Keratinocyte (primary cell): ENCODE results near the gene SERPINA1. TPM values are rescaled to one million over a fixed set of nuclear protein-coding genes. Genes with fewer than 3 reads are reported as not detected.

ENCODE experiments used
- DNase-seq: peaks from one replicate; pipeline ENCODE4 v3.0.0-alpha.2; 2011; ENCODE audit warnings: low read depth, missing footprints, low spot score
- FAIRE-seq: peaks from 2 replicates; lab custom pipeline; 2011; peaks lifted over from hg19 to GRCh38; lab: Jason Lieb, UNC
- H2AFZ ChIP-seq: 2 replicates; pipeline ENCODE4 v1.6.0; 2012; ENCODE audit warnings: low read length, control low read depth, inconsistent platforms; ENCODE audit not compliant: control insufficient read depth
- H3K27ac ChIP-seq: 2 replicates; pipeline ENCODE4 v1.5.1; 2011; ENCODE audit warnings: low read length; ENCODE audit not compliant: control insufficient read depth, insufficient read depth
- H3K27me3 ChIP-seq: 3 replicates; pipeline ENCODE4 v1.6.0; 2011; ENCODE audit warnings: low read length; ENCODE audit not compliant: control insufficient read depth, insufficient read depth; ENCODE audit errors: extremely low read depth
- H3K36me3 ChIP-seq, 2 experiments: 2 replicates in 1 of 2; 3 replicates in 1 of 2; pipeline ENCODE4 v1.5.1; 2011; ENCODE audit warnings: low read length in 2 of 2, mild to moderate bottlenecking in 1 of 2; ENCODE audit not compliant: control insufficient read depth in 2 of 2, insufficient read depth in 2 of 2; ENCODE audit errors: extremely low read depth in 1 of 2
- H3K4me1 ChIP-seq: 3 replicates; pipeline ENCODE4 v1.5.1; 2011; ENCODE audit warnings: low read length; ENCODE audit not compliant: control insufficient read depth, insufficient read depth; ENCODE audit errors: extremely low read depth
- H3K4me2 ChIP-seq: 3 replicates; pipeline ENCODE4 v1.6.0; 2011; ENCODE audit warnings: low read depth, low read length; ENCODE audit not compliant: control insufficient read depth, insufficient read depth; ENCODE audit errors: extremely low read depth
- H3K4me3 ChIP-seq, 3 experiments: fragments of 200-600 bp in 1 of 3; sonication (generic) in 1 of 3; 2 replicates in 2 of 3; 3 replicates in 1 of 3; pipeline ENCODE4 v1.5.1; 2011 to 2016; ENCODE audit warnings: low read length in 3 of 3, mild to moderate bottlenecking in 3 of 3, control low read depth in 2 of 3, inconsistent platforms in 1 of 3, low read depth in 1 of 3, mixed read lengths in 1 of 3, mixed run types in 1 of 3, moderate library complexity in 1 of 3; ENCODE audit not compliant: control insufficient read depth in 2 of 3, insufficient read depth in 2 of 3; ENCODE audit errors: extremely low read depth in 1 of 3
- H3K79me2 ChIP-seq: 2 replicates; pipeline ENCODE4 v1.6.0; 2012; ENCODE audit warnings: low read length; ENCODE audit not compliant: control insufficient read depth, insufficient read depth
- H3K9ac ChIP-seq: 3 replicates; pipeline ENCODE4 v1.6.0; 2011; ENCODE audit warnings: low read length; ENCODE audit not compliant: control insufficient read depth, insufficient read depth; ENCODE audit errors: extremely low read depth
- H3K9me1 ChIP-seq: 3 replicates; pipeline ENCODE4 v1.6.0; 2011; ENCODE audit warnings: low read length; ENCODE audit not compliant: control insufficient read depth, insufficient read depth; ENCODE audit errors: extremely low read depth
- H3K9me3 ChIP-seq: 2 replicates; pipeline ENCODE4 v1.5.1; 2012; ENCODE audit warnings: low read depth, low read length; ENCODE audit not compliant: control insufficient read depth
- H4K20me1 ChIP-seq: 3 replicates; pipeline ENCODE4 v1.6.0; 2011; ENCODE audit warnings: low read length; ENCODE audit not compliant: control insufficient read depth, insufficient read depth; ENCODE audit errors: extremely low read depth
- CTCF ChIP-seq, 3 experiments: IDR thresholded peaks in 1 of 3; conservative IDR thresholded peaks in 1 of 3; optimal IDR thresholded peaks in 1 of 3; 2 replicates in 2 of 3; 3 replicates in 1 of 3; pipeline versions ENCODE3 to v1.5.1; 2011; ENCODE audit warnings: low read length in 3 of 3, mild to moderate bottlenecking in 3 of 3, moderate library complexity in 2 of 3, control low read depth in 1 of 3, inconsistent platforms in 1 of 3; ENCODE audit not compliant: insufficient read depth in 2 of 3; ENCODE audit errors: extremely low read depth in 1 of 3
- EZH2 ChIP-seq: IDR thresholded peaks from one replicate; pipeline ENCODE4 v1.6.1; 2012; ENCODE audit warnings: inconsistent platforms, mild to moderate bottlenecking, low read length, moderate library complexity
- dilution Hi-C: fragments of 300-500 bp; cut with MboI; formaldehyde crosslinking; loops from one replicate; pipeline ENCODE4 v1.7.0; 2020; ENCODE audit warnings: low sequenced_read_pairs; ENCODE audit not compliant: extremely low pct_ligation_motif_present
- polyA plus RNA-seq, 5 experiments: library from polyadenylated mRNA; depleted of rRNA in 3 of 5; stranded (reverse) in 3 of 5; stranded (forward) in 1 of 5; unstranded in 1 of 5; fragments of >200 nt; gene quantifications; 1 replicate in 1 of 5; 2 replicates in 3 of 5; 3 replicates in 1 of 5; pipeline versions ENCODE4 v1.2.1 to v1.2.3, GENCODE V29; 2011 to 2012; ENCODE audit warnings: missing spikeins in 2 of 5, low read depth in 1 of 5, low replicate concordance in 1 of 5

Gene SERPINA1
- polyA plus RNA-seq, 1 donor (not counting 4 experiments of a cell fraction or from before 2014, with no cell fraction given): 0.71 TPM

DNA sequence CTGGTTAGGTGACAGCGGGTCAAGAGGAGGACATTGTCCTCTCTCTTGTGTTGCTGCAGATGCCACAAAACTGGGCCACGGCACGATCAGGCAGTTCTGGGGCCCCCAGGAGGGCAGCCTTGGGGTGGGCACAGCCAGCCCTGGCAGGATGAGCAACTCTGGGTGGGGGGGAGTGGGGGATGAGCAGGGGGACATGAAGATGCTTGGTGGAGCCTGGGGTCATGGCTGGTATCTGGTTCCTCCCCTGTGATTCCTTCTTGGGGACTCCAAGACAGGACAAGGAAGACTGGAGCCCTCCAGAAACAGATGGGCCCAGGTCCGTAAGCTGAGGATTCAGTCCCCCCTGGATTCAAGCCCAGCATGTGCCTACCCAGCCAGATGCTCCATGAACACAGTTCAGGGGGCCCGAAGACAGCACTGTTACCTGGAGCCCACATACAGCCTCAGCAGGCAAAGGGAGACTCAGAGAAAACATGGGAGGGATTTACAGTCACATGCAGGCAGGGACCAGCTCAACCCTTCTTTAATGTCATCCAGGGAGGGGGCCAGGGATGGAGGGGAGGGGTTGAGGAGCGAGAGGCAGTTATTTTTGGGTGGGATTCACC, 10.4 kb downstream of the SERPINA1 start:
- DNase-seq (no peak), FAIRE-seq (no peak)
- Histone ChIP-seq H3K4me3 (no peak overlapping the region), H2AFZ (no peak overlapping the region), H3K79me2 (no peaks in the 10 kb centered on the region), H3K27ac (no peak overlapping the region), H3K9me1 (no peaks in the 10 kb centered on the region), H3K27me3 (peaks cover 8% of the 10 kb centered on the region), H3K4me2 (no peak overlapping the region), H3K9ac (no peak overlapping the region), H4K20me1 (no peaks in the 10 kb centered on the region), H3K36me3 (no peaks in the 10 kb centered on the region), H3K9me3 (no peaks in the 10 kb centered on the region), H3K4me1 (peaks cover 13% of the 10 kb centered on the region)
- TF ChIP-seq EZH2 (no peak), CTCF (optimal IDR thresholded peaks at IDR 0.05 in 1 of 3, IDR thresholded peaks at IDR 0.05 in 1 of 3, conservative IDR thresholded peaks at IDR 0.05 in 1 of 3; ENCODE audit: extremely low read depth in 1 of 3, insufficient read depth in 2 of 3, low read length in 3 of 3) (no peak)
- dilution Hi-C loops: no loop called here

DNA sequence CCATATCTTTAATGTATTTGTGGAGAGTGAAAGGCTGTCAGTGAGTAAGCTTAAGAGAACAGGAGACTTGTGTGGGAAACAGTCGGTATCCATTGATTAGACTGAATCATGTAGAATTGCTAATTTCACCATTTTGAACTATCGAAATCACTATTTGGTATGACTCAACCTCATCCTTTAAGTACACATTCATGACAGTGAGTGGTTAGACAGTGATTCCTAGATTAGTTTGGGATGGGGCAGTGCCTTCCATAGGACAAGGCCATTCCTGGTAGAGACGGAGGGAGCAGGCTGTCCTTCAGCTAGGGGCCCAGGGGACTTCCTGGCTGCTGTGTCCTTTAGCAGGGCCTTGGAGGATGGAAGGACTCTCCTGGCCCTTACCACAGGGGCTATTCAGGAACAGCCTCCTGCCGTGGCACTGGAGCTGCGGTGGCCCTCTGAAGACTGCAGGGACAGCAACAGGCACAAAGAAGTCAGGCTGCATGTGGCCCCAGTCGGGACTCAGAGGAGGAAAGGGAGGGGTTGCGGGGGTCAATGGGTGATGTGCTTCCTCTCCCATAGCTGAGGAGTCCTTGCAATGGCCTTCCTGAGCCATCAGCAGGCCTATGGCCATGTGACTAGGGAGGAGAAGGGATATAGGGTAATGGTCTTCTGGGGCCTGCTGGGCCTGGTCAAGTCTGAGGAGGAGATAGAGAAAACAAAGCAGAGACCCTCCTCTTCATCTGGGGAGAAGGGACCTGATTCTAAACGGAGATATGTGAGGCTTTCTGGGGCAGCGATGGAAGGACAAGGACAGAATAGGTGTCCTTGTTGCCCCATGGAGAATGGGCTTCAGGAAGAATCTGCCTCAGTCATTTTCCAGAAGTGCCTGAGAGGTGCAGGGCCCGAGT, 11.2 kb downstream of the SERPINA1 start:
- Histone ChIP-seq H2AFZ (no peak overlapping the region), H3K27ac (no peak overlapping the region), H3K4me1 (peaks cover 13% of the 10 kb centered on the region), H3K79me2 (no peaks in the 10 kb centered on the region), H3K4me3 (no peak overlapping the region), H4K20me1 (no peaks in the 10 kb centered on the region), H3K36me3 (no peaks in the 10 kb centered on the region), H3K9me3 (no peaks in the 10 kb centered on the region), H3K4me2 (no peak overlapping the region), H3K27me3 (peaks cover 4% of the 10 kb centered on the region), H3K9me1 (no peaks in the 10 kb centered on the region), H3K9ac (no peak overlapping the region)
- TF ChIP-seq EZH2 (no peak), CTCF (optimal IDR thresholded peaks at IDR 0.05 in 1 of 3, IDR thresholded peaks at IDR 0.05 in 1 of 3, conservative IDR thresholded peaks at IDR 0.05 in 1 of 3; ENCODE audit: extremely low read depth in 1 of 3, insufficient read depth in 2 of 3, low read length in 3 of 3) (no peak)
- DNase-seq (no peak), FAIRE-seq (no peak)
- dilution Hi-C loops: no loop called here
